Measurements from ENCODE around the gene ITGB5.
"Not testable (repeated sequence)": the region's sequence is repeated elsewhere in the genome, so short reads cannot be mapped to it uniquely, and the experiment has no call there.

The ITGB5 gene

GRCh38 chr3:124832782-124833709 is 54.1 kb downstream of the ITGB5 start:
- peak; percentile 71 for DNase-seq

GRCh38 chr3:124831628-124832199 is 55.5 kb downstream of the ITGB5 start:
- no peak for DNase-seq

- no peak for DNase-seq
Observed at GRCh38 chr3:124829819-124830554, 57.2 kb downstream of the ITGB5 start.

GRCh38 chr3:124829178-124829818 is 57.9 kb downstream of the ITGB5 start:
- DNase-seq, result no peak

GRCh38 chr3:124827476-124828206 is 59.5 kb downstream of the ITGB5 start:
- not testable (repeated sequence) for DNase-seq

GRCh38 chr3:124826703-124827102 is 60.5 kb downstream of the ITGB5 start:
- no peak for DNase-seq

- no peak for DNase-seq
Observed at GRCh38 chr3:124824286-124824915, 62.8 kb downstream of the ITGB5 start.

- DNase-seq, result no peak
Observed at GRCh38 chr3:124823648-124824047, 63.5 kb downstream of the ITGB5 start.

GRCh38 chr3:124823206-124823605 is 64.0 kb downstream of the ITGB5 start:
- DNase-seq, result no peak

- no peak for DNase-seq
Observed at GRCh38 chr3:124821356-124821755, 65.8 kb downstream of the ITGB5 start.

GRCh38 chr3:124818398-124819091 is 68.6 kb downstream of the ITGB5 start:
- no peak for DNase-seq

GRCh38 chr3:124817079-124817478 is 70.1 kb downstream of the ITGB5 start:
- no peak for DNase-seq

- no peak for DNase-seq
Observed at GRCh38 chr3:124816206-124816605, 71.0 kb downstream of the ITGB5 start.

- DNase-seq, result no peak
Observed at GRCh38 chr3:124815781-124816180, 71.4 kb downstream of the ITGB5 start.

GRCh38 chr3:124814620-124815421 is 72.3 kb downstream of the ITGB5 start:
- no peak for DNase-seq

- no peak for DNase-seq
Observed at GRCh38 chr3:124813541-124813940, 73.6 kb downstream of the ITGB5 start.

GRCh38 chr3:124812291-124813265 is 74.6 kb downstream of the ITGB5 start:
- peak; percentile 38 for DNase-seq

GRCh38 chr3:124811436-124811835 is 75.7 kb downstream of the ITGB5 start:
- DNase-seq, result no peak

GRCh38 chr3:124810970-124811369 is 76.2 kb downstream of the ITGB5 start:
- no peak for DNase-seq

All from kidney glomerular epithelial cell (primary cell).